Activated T-helper 1 cell treated with anti-CD3 and anti-CD28 coated beads, Interleukin-12 subunit alpha, Interleukin-12 subunit beta, Interleukin-2, Interleukin-4 antibody, amounts not matched to agents 30 ng/mL and 10 ng/mL and 1 ng/mL, durations not matched to agents 14 hours and 24 hours and 36 hours (primary cell): ENCODE measurements around the gene OCRL. TPM values are rescaled to one million over a fixed set of nuclear protein-coding genes. Genes with fewer than 3 reads are reported as not detected.
"Not testable (repeated sequence)": the region's sequence is repeated elsewhere in the genome, so short reads cannot be mapped to it uniquely, and the experiment has no call there.

Experiments
- DNase-seq: peaks from one replicate; pipeline ENCODE4 v3.0.0; 2021; ENCODE audit warnings: low spot score
- H3K27ac Mint-ChIP-seq: one replicate; pipeline ENCODE4 v1.8.0; 2021; ENCODE audit warnings: mild to moderate bottlenecking, mixed read lengths
- H3K27me3 Mint-ChIP-seq: one replicate; pipeline ENCODE4 v1.8.0; 2022; ENCODE audit warnings: mild to moderate bottlenecking, moderate library complexity, mixed read lengths; ENCODE audit not compliant: insufficient read depth
- H3K36me3 Mint-ChIP-seq: one replicate; pipeline ENCODE4 v1.8.0; 2021; ENCODE audit warnings: low read depth, mixed read lengths
- H3K4me1 Mint-ChIP-seq: one replicate; pipeline ENCODE4 v1.8.0; 2021; ENCODE audit warnings: low read depth, mixed read lengths
- H3K4me3 Mint-ChIP-seq: one replicate; pipeline ENCODE4 v1.8.0; 2021; ENCODE audit warnings: mild to moderate bottlenecking, moderate library complexity, mixed read lengths
- H3K9me3 Mint-ChIP-seq: one replicate; pipeline ENCODE4 v1.8.0; 2021; ENCODE audit warnings: mixed read lengths
- intact Hi-C: fragments of 100-400 bp; cut with micrococcal nuclease; formaldehyde crosslinking; loops from one replicate; pipeline ENCODE4 v1.15.1; 2024
- total RNA-seq: library from RNA; stranded (reverse); gene quantifications from 2 replicates; pipeline ENCODE4 v1.2.3, GENCODE V29; 2022

OCRL gene
- total RNA-seq, 1 donor from 2014 or later, result 3.8 TPM

DNA sequence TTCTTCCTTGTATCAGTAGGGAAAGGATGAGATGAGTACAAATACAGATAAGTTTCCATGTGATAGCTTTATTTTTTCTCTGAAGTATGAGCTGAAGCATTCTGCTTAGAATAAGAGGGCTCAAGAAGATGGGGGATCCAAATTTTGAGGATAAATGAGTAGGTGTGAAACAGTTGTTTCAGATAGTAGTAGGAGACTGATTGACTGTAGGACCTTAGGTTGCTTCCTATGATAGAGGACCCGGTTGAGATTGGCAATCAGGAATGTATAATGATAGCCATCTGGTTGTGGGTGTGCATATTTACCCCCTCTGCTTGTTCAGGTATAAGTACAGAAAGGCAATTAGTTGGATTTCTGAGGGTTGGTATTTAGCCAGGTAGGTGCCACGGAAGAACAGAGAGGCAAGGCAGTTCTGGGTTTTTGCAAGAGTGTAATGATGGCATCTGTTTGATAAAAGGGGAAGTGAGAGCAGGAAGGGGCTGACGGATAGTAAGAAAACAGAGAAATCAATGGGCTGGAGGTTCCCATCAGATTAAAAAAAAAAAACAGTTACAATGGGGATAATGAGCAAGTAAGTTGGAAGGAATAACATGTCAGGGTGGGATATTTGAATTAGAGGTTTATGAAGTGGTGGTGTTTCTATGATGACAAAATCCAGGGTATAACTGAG, 13.7 kb downstream of the OCRL start:
- H3K4me3 Mint-ChIP-seq, result no peak overlapping the region
- no peaks in the 10 kb centered on the region for H3K4me1 Mint-ChIP-seq
- H3K27me3 Mint-ChIP-seq, result no peaks in the 10 kb centered on the region
- no peaks in the 10 kb centered on the region for H3K36me3 Mint-ChIP-seq
- H3K9me3 Mint-ChIP-seq, result no peaks in the 10 kb centered on the region
- no peak for DNase-seq
- no peak overlapping the region for H3K27ac Mint-ChIP-seq
- intact Hi-C loops, result no loop called here

DNA sequence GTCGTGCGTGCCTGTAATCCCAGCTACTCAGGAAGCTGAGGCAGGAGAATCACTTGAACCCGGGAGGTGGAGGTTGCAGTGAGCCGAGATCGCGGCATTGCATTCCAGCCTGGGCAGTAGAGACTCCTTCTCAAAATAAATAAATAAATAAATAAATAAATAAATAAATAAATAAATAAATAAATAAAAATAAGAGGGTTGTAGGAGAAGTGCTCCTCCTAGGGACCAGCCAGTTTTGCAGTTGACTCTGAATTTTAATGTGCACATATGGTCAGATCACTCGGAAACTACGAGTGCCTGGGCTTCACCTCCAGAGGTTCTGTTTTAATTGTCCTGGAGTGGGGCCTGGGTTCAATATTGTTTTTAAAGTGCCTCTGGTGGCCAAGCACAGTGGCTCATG, 14.8 kb downstream of the OCRL start:
- H3K36me3 Mint-ChIP-seq, H3K4me3 Mint-ChIP-seq, H3K9me3 Mint-ChIP-seq, DNase-seq, H3K27me3 Mint-ChIP-seq, intact Hi-C loops, H3K27ac Mint-ChIP-seq, H3K4me1 Mint-ChIP-seq: not testable (repeated sequence)

DNA sequence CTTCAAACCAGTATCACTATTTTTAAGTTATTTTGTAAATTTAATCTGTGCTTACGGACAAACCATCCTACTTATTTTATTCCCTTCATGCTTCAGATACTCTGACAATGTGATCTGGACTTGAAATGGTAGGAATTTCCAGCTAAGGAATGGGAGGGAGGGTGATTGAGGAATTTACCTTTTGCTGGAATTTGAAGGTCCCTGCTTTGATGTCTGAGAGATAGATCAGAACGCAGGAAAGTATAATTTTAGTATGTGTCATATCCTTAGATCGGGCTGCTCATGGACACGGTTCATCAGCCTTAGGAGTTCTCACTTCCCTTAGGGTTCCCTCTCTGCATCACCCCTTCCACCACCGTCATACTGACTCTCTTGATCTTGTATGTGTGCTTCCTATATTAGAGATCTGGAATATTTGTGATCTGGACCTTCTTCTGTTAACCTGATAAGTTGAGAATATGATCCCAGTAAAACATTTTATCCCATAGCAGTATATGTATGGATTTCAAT, 16.8 kb downstream of the OCRL start:
- peaks cover 3% of the 10 kb centered on the region for H3K36me3 Mint-ChIP-seq
- H3K9me3 Mint-ChIP-seq, result no peaks in the 10 kb centered on the region
- no peaks in the 10 kb centered on the region for H3K27me3 Mint-ChIP-seq
- DNase-seq, result no peak
- no peaks in the 10 kb centered on the region for H3K4me1 Mint-ChIP-seq
- intact Hi-C loops, result no loop called here
- H3K27ac Mint-ChIP-seq, result no peak overlapping the region
- H3K4me3 Mint-ChIP-seq, result no peak overlapping the region

DNA sequence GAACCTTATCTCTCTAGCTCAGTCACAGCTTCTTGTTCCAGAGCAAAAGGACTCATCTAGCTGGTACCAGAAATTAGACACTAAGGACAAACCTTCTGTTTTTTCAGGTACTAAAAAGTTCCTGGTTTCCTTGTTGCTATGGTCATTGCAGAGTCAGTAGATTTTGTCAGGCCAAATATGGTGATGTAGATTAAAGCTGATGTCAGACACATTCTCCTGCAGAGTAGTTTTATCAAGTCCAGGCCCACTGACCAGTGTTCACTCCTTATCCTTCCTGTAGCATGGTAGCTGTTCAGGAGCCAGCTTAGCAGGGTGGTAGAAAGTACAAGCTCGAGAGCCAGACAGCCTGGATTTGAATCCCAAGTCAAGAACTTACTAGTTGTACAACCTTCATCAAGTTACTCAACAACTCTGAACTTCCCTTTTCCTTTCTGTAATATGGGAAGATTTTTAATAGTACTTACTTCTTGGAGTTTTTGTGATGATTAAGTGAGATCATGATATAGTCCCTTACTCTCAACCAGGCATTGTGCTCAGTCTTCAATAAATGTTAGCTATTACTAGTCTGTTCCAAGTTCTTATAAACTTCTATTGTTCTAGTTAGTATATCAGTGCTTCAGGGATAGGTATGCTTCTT, 17.9 kb downstream of the OCRL start:
- no peaks in the 10 kb centered on the region for H3K27me3 Mint-ChIP-seq
- H3K36me3 Mint-ChIP-seq, result peaks cover 8% of the 10 kb centered on the region
- intact Hi-C loops, result no loop called here
- H3K4me3 Mint-ChIP-seq, result no peak overlapping the region
- no peaks in the 10 kb centered on the region for H3K9me3 Mint-ChIP-seq
- no peak for DNase-seq
- no peaks in the 10 kb centered on the region for H3K4me1 Mint-ChIP-seq
- no peak overlapping the region for H3K27ac Mint-ChIP-seq

DNA sequence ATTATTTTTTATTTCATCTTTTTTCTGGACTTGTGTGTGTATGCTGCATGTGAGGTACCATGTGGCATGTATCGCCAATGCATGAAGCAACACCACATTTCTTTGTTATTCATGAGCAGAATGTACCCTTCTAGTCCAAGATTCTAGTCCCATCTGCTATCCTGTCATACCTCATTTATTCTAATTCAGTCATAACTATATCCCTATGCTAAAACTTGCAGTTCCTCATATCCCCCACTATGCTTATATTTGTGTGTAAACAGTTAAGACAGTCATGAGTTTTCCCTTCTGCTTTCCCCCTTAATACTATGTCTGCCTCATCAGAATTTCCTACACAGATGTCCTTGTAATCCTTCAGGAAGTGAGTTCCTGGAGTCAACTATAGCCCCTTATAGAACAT, 19.7 kb downstream of the OCRL start:
- H3K27ac Mint-ChIP-seq, result no peak overlapping the region

DNA sequence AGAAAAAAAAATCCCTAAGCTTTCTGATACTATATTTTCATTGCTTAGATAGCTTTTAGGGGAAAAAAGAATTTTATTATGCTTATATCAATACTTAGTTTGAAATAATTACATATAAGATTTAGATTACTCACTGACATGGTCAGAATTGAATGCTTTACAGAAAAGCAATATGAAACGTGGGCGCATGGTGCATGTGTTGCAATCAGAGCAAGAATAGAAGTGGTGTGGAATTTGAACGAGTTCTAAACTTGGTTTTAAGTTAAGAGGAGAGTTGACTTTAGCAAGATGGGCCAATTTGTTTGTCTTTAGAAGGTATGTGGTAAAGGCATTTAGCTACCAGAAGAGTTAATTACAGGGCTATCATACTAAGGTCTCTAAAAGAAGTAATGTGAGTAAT, 21.4 kb downstream of the OCRL start:
- DNase-seq, result no peak
- Mint-ChIP-seq H3K27me3 (no peaks in the 10 kb centered on the region), H3K9me3 (no peaks in the 10 kb centered on the region), H3K36me3 (peaks cover 9% of the 10 kb centered on the region), H3K4me1 (peaks cover 8% of the 10 kb centered on the region), H3K27ac (no peak overlapping the region), H3K4me3 (no peak overlapping the region)
- intact Hi-C loops, result no loop called here

More for the DNA sequence above, 19.7 kb downstream of the OCRL start:
- no peaks in the 10 kb centered on the region for H3K9me3 Mint-ChIP-seq
- H3K36me3 Mint-ChIP-seq, result peaks cover 9% of the 10 kb centered on the region
- H3K4me3 Mint-ChIP-seq, result no peak overlapping the region
- no peak for DNase-seq
- no peaks in the 10 kb centered on the region for H3K4me1 Mint-ChIP-seq
- H3K27me3 Mint-ChIP-seq, result no peaks in the 10 kb centered on the region
- intact Hi-C loops, result no loop called here

DNA sequence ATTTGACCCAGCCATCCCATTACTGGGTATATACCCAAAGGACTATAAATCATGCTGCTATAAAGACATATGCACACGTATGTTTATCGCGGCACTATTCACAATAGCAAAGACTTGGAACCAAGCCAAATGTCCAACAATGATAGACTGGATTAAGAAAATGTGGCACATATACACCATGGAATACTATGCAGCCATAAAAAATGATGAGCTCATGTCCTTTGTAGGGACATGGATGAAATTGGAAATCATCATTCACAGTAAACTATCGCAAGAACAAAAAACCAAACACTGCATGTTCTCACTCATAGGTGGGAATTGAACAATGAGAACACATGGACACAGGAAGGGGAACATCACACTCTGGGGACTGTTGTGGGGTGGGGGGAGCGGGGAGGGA, 24.3 kb downstream of the OCRL start:
- H3K4me3 Mint-ChIP-seq, H3K9me3 Mint-ChIP-seq, H3K36me3 Mint-ChIP-seq, H3K27ac Mint-ChIP-seq, DNase-seq, H3K4me1 Mint-ChIP-seq, H3K27me3 Mint-ChIP-seq, intact Hi-C loops: not testable (repeated sequence)

DNA sequence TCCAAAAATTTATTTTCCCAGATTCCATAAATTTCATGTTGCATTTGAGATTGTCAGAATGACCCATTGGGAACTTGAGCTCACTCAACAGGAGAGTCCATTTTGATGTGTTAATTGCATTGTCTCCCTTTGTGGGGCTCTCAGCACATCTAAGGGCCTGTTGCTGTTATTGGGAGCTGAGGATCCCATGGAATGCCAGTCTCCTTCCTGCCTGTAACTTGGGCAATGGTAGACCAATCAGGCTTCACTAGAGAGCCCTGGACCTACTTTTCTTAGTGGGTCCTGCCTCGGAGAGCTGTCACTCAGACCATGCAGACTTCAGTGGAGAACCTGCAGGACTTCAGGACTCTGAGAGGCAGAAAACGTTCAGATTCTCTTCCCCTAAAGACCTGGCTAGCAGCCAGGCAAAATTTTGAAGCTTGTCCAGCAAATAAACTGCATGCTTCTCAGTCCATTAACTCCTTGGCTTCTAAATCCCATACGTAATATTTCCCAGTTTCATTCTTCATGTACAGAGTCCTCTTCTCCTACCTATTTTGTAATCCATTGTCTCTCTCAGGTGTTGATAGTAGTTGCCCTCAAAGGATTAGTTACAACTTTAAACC, 25.1 kb downstream of the OCRL start:
- H3K4me3 Mint-ChIP-seq, result no peak overlapping the region
- peaks cover 7% of the 10 kb centered on the region for H3K36me3 Mint-ChIP-seq
- H3K27ac Mint-ChIP-seq, result no peak overlapping the region
- DNase-seq, result no peak
- H3K9me3 Mint-ChIP-seq, result no peaks in the 10 kb centered on the region
- no peaks in the 10 kb centered on the region for H3K27me3 Mint-ChIP-seq
- intact Hi-C loops, result no loop called here
- H3K4me1 Mint-ChIP-seq, result peaks cover 8% of the 10 kb centered on the region

DNA sequence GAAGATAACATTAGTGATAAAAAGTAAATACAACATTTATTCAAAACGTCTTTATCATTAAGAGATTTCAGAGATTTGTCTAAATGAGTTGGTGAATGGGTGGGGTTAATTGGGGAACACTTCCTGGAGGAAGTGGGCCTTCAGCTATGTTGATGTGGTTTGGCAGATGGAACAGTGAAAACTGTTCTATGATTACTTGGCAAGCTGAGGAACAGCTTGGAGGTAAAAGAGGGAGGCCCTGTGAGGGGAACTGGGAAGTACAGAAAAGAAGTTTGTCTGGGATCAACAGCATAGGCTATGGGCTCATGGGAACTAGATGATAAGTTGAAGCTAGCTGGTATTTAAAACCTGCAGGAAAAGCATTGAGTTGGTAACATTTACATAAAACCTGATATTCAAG, 26.0 kb downstream of the OCRL start:
- Mint-ChIP-seq H3K27me3 (no peaks in the 10 kb centered on the region), H3K9me3 (no peaks in the 10 kb centered on the region), H3K4me3 (no peak overlapping the region), H3K4me1 (peaks cover 8% of the 10 kb centered on the region), H3K27ac (no peak overlapping the region), H3K36me3 (peaks cover 9% of the 10 kb centered on the region)
- intact Hi-C loops, result no loop called here
- no peak for DNase-seq

DNA sequence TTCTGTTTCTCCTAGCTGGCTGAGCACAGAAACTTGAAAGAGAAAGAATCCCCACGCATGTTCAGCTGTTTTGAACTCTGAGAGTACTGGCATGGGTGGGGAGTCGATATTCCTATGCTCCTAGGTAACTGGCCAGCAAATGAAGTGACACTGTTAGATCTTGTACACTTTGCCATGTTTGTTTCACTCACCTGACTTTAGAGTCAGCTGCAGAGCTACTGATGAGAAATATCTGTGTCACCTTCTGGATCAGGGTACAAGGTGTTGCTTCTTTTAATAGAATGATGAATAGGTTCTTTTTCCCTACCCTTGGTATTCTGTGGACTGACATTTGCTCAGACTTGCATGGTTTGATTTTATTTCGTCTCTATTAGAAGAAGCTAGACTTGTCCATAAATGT, 28.3 kb downstream of the OCRL start:
- Mint-ChIP-seq H3K27me3 (no peaks in the 10 kb centered on the region), H3K9me3 (no peaks in the 10 kb centered on the region), H3K27ac (no peak overlapping the region), H3K4me1 (peaks cover 8% of the 10 kb centered on the region), H3K36me3 (peaks cover 5% of the 10 kb centered on the region), H3K4me3 (no peak overlapping the region)
- intact Hi-C loops, result no loop called here
- DNase-seq, result no peak

DNA sequence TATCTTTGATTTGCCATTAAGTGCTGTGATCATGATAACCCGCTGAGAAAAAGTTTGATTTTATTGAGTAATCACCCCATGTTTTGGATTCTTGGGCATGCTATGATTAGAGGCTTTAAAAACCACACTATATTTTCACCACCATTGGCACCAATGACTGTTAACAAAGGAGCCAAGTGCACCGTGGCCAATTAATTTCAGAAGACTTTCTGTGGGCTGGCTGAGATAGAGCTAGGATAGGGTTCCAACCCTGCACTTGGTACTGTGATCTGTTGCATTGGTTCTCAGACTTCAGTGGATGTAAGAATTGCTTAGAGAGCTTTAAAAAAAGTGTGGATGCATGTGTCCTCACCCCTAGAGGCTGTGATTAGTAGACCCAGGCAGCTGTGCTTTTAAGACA, 32.4 kb downstream of the OCRL start:
- Mint-ChIP-seq H3K27ac (no peak overlapping the region), H3K4me1 (no peaks in the 10 kb centered on the region), H3K27me3 (no peaks in the 10 kb centered on the region), H3K4me3 (no peak overlapping the region), H3K9me3 (no peaks in the 10 kb centered on the region), H3K36me3 (peaks cover 10% of the 10 kb centered on the region)
- intact Hi-C loops, result no loop called here
- DNase-seq, result no peak

DNA sequence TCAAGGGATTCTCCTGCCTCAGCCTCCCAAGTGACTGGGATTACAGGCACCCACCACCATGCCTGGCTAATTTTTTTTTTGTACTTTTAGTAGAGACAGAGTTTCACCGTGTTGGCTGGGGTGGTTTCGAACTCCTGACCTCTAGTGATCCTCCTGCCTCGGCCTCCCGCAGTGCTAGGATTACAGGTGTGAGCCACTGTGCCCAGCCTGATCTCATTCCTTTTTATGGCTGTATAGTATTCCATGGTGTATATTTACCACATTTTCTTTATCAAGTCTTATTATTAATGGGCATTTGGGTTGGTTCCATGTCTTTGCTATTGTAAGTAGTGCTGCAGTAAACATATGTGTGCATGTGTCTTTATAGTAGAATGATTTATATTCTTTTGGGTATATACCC, 33.6 kb downstream of the OCRL start:
- DNase-seq, H3K4me3 Mint-ChIP-seq, H3K4me1 Mint-ChIP-seq, H3K27me3 Mint-ChIP-seq, intact Hi-C loops, H3K9me3 Mint-ChIP-seq, H3K27ac Mint-ChIP-seq: not testable (repeated sequence)
- H3K36me3 Mint-ChIP-seq, result peaks cover 10% of the 10 kb centered on the region

DNA sequence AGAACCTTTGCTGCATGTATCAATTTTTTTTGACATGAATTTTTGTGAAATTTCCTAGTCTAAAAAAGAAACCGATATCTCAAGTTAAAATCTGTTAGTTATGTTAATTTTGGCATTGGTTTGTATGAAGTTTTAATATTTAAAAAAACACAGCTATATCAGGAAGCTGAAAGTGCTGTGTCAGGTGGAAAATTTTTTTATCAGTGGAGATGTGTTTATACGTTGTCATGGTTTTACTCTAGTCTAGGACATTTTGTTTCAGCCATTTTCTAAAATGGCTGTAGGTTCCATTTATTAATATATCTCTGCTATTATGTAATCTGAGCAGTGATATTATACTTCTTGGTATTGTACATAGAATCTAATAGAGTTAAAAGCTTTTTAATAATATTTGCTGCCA, 34.2 kb downstream of the OCRL start:
- H3K4me1 Mint-ChIP-seq, result no peaks in the 10 kb centered on the region
- intact Hi-C loops, result no loop called here
- peaks cover 11% of the 10 kb centered on the region for H3K36me3 Mint-ChIP-seq
- no peak overlapping the region for H3K27ac Mint-ChIP-seq
- H3K27me3 Mint-ChIP-seq, result no peaks in the 10 kb centered on the region
- H3K4me3 Mint-ChIP-seq, result no peak overlapping the region
- no peak for DNase-seq
- no peaks in the 10 kb centered on the region for H3K9me3 Mint-ChIP-seq
